Naive thymus-derived CD8-positive, alpha-beta T cell (primary cell): ENCODE measurements around the gene MGST3. TPM values are rescaled to one million over a fixed set of nuclear protein-coding genes. Genes with fewer than 3 reads are reported as not detected.
"Not testable (repeated sequence)": the region's sequence is repeated elsewhere in the genome, so short reads cannot be mapped to it uniquely, and the experiment has no call there.

Source experiments
- ATAC-seq, 2 donors: fragments of 150-1000 bp; cut with Tn5 transposase in 1 of 2; sonication (Bioruptor Pico), chemical (Tn5 transposase) in 1 of 2; 1 replicate in 1 of 2; 2 replicates in 1 of 2; pipeline ENCODE4 v1.10.0; 2021; ENCODE audit warnings: mild to moderate bottlenecking in 2 of 2, moderate library complexity in 2 of 2
- POLR2A ChIA-PET: fragments of 350-600 bp; sonication (Branson Sonifier 250); formaldehyde crosslinking; loops from one replicate; lab custom pipeline; 2021; ENCODE audit warnings: antibody characterized with exemption; lab: Charles Lee
- DNase-seq, 10 donors: peaks; one replicate each; pipeline versions ENCODE4 v3.0.0 to v3.0.0-alpha.2; 2020 to 2022
- H3K27ac Mint-ChIP-seq, 10 donors: one replicate each; pipeline ENCODE4 v1.8.0; 2020 to 2022; ENCODE audit warnings: mild to moderate bottlenecking in 10 of 10, mixed read lengths in 10 of 10, moderate library complexity in 4 of 10, inconsistent platforms in 1 of 10
- H3K27me3 Mint-ChIP-seq, 5 donors: one replicate each; pipeline ENCODE4 v1.8.0; 2021 to 2022; ENCODE audit warnings: mixed read lengths in 5 of 5
- H3K36me3 Mint-ChIP-seq, 3 donors: one replicate each; pipeline ENCODE4 v1.8.0; 2020 to 2022; ENCODE audit warnings: mixed read lengths in 3 of 3, mild to moderate bottlenecking in 2 of 3, inconsistent platforms in 1 of 3
- H3K4me1 Mint-ChIP-seq, 4 donors: one replicate each; pipeline ENCODE4 v1.8.0; 2021 to 2022; ENCODE audit warnings: mixed read lengths in 4 of 4
- H3K4me3 Mint-ChIP-seq, 10 donors: one replicate each; pipeline ENCODE4 v1.8.0; 2020 to 2022; ENCODE audit warnings: mild to moderate bottlenecking in 10 of 10, mixed read lengths in 10 of 10, moderate library complexity in 6 of 10, inconsistent platforms in 1 of 10
- H3K9me3 Mint-ChIP-seq, 9 donors: one replicate each; pipeline ENCODE4 v1.8.0; 2020 to 2022; ENCODE audit warnings: mixed read lengths in 9 of 9, mild to moderate bottlenecking in 3 of 9, inconsistent platforms in 1 of 9, moderate library complexity in 1 of 9
- polyA plus RNA-seq, 3 donors: library from polyadenylated mRNA; unstranded; fragments of 300-500 nt; fragmentation: Illumina TruSeq; gene quantifications; one replicate each; pipeline ENCODE4 v1.2.3, GENCODE V29; 2021
- total RNA-seq, 8 experiments: library from RNA in 2 of 8; stranded (reverse) in 2 of 8; gene quantifications; one replicate each; pipeline ENCODE4 v1.2.3 and lab custom pipeline; 2021 to 2026

The MGST3 gene
- total RNA-seq (10 to 100 TPM; 64.6 to 66.6 TPM), polyA plus RNA-seq (100 to 1,000 TPM in 2 of 3 donors, 10 to 100 TPM in 1; 95.3 to 160 (median 116) TPM), total RNA-seq (lab: John Stamatoyannopoulos, UW) (6.4 to 39.7 (median 16.7) reads per million in 6 experiments)

GRCh38 chr1:165630629-165631341, at the start of gene MGST3:
Gene MGST3 (plus strand): TSS chr1:165631234. CDS start chr1:165649848, 18,614 bp downstream.
- DNase-seq (peak; percentile 87 to 98 (median 92)), ATAC-seq (peak; percentile 90 to 92)
- Mint-ChIP-seq H3K27ac (peak within 1 kb of the TSS in 2 of 10 donors; percentile 82), H3K4me1 (peaks cover 0 to 24% (median 18%) of the 10 kb centered on the region in 4 donors), H3K27me3 (no peaks in the 10 kb centered on the region), H3K9me3 (no peaks in the 10 kb centered on the region), H3K4me3 (no peak within 1 kb of the TSS), H3K36me3 (peaks cover 0 to 5% (median 3%) of the 10 kb centered on the region in 3 donors)
- POLR2A ChIA-PET, result interaction anchor here (0.6 to 2.3 kb wide), 7 partner anchors 33 to 1208 kb away, joined by 3 to 15 read pairs (median 9); partner anchors contain the start of genes ALDH9A1, POGK and TMCO1

DNA sequence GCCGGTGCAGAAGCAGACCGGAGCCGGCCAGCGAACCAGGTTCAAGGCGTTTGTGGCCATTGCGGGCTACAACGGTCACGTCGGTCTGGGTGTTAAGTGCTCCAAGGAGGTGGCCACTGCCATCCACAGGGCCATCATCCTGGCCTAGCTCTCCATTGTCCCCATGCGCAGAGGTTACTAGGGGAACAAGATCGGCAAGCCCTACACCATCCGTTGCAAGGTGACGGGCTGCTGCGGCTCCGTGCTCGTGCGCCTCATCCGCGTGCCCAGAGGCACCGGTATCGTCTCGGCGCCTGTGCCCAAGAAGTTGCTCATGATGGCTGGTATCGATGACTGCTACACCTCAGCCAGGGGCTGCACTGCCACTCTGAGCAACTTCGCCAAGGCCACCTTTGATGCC, 49.1 kb upstream of the MGST3 start:
- Mint-ChIP-seq H3K4me1 (no peaks in the 10 kb centered on the region), H3K4me3 (no peak overlapping the region), H3K27me3 (peaks cover 14 to 34% (median 20%) of the 10 kb centered on the region in 5 donors), H3K9me3 (no peaks in the 10 kb centered on the region), H3K27ac (no peak overlapping the region), H3K36me3 (no peaks in the 10 kb centered on the region)
- POLR2A ChIA-PET, result no interaction called here
- ATAC-seq, result no peak
- no peak for DNase-seq

- POLR2A ChIA-PET, result interaction anchor here (0.6 kb wide), 1 partner anchor 206 kb away, joined by 3 read pairs; no protein-coding TSS in a partner anchor
- peaks cover 30 to 62% (median 41%) of the 10 kb centered on the region in 5 donors for H3K27me3 Mint-ChIP-seq
- ATAC-seq (no peak), DNase-seq (no peak)
- no peaks in the 10 kb centered on the region for H3K4me1 Mint-ChIP-seq
- H3K4me3 Mint-ChIP-seq, result no peak overlapping the region
- no peaks in the 10 kb centered on the region for H3K36me3 Mint-ChIP-seq
- H3K9me3 Mint-ChIP-seq, result no peaks in the 10 kb centered on the region
- peak overlapping the region in 2 of 10 donors; percentile 0 to 6 for H3K27ac Mint-ChIP-seq
Observed at GRCh38 chr1:165586398-165586797, 44.6 kb upstream of the MGST3 start.

- not testable (repeated sequence) for H3K9me3 Mint-ChIP-seq, H3K4me3 Mint-ChIP-seq, H3K4me1 Mint-ChIP-seq, H3K27ac Mint-ChIP-seq, DNase-seq, ATAC-seq, H3K36me3 Mint-ChIP-seq
- POLR2A ChIA-PET, result interaction anchor here (2.4 kb wide), 1 partner anchor 198 kb away, joined by 10 read pairs; no protein-coding TSS in a partner anchor
- peaks cover 27 to 75% (median 46%) of the 10 kb centered on the region in 5 donors for H3K27me3 Mint-ChIP-seq
Observed at GRCh38 chr1:165591391-165591790, 39.6 kb upstream of the MGST3 start.

- Mint-ChIP-seq H3K36me3 (no peaks in the 10 kb centered on the region), H3K27ac (peak overlapping the region in 1 of 10 donors; percentile 67), H3K27me3 (peaks cover 27 to 73% (median 46%) of the 10 kb centered on the region in 5 donors), H3K4me3 (no peak overlapping the region), H3K9me3 (no peaks in the 10 kb centered on the region), H3K4me1 (peaks cover 10 to 23% (median 15%) of the 10 kb centered on the region in 4 donors)
- POLR2A ChIA-PET, result interaction anchor here (2.4 kb wide), 1 partner anchor 200 kb away, joined by 10 read pairs; no protein-coding TSS in a partner anchor
- ATAC-seq (peak; percentile 50 to 56), DNase-seq (peak; percentile 54 to 85 (median 74))
Observed at GRCh38 chr1:165592945-165593823, 37.9 kb upstream of the MGST3 start.

- peaks cover 15 to 30% (median 22%) of the 10 kb centered on the region in 4 donors for H3K4me1 Mint-ChIP-seq
- no peak overlapping the region for H3K4me3 Mint-ChIP-seq
- ATAC-seq (no peak), DNase-seq (no peak)
- H3K9me3 Mint-ChIP-seq, result no peaks in the 10 kb centered on the region
- no peak overlapping the region for H3K27ac Mint-ChIP-seq
- peaks cover 21 to 59% (median 36%) of the 10 kb centered on the region in 5 donors for H3K27me3 Mint-ChIP-seq
- H3K36me3 Mint-ChIP-seq, result no peaks in the 10 kb centered on the region
- POLR2A ChIA-PET, result interaction anchor here (0.7 kb wide), 2 partner anchors 103 to 218 kb away, joined by 4 to 8 read pairs; partner anchors contain the start of gene ALDH9A1
Observed at GRCh38 chr1:165595246-165595938, 35.6 kb upstream of the MGST3 start.

DNA sequence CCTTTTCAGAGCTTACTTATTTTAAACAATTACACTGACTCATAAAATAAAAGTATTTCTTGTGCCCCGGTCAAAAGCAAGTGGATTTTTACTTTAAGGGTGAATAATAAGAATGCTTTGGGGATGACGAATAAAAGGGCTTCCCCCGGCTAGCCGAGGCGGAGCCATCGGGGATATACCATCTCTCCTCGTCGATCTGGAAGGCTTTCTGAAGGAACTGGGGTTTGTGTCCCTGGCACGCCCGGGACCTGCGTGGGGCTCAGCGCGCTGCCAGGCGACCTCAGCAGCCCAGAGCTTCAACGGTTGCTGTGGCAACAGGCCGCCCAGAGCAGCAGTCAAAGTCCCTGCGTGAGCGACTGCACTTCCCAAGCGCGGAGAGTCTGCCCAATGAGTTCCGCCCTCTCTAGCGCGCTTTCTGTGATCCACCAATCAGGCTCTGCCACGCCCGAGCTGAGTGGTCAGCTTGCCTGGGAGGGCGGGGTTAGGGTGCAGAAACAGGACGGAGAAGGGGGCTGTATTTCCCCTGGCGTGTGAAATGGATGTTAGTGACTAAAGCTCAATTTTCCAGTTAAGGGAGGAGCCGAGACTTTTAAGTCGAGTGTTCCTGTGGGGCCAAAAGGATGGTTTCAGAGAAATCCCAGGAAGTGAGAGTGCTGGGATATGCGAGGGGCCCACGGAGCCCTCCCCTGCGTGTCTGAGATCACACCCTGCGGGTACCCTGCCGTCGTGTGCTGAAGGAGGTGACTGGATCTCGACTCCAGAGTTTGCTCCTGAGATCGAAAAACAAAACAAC, 33.0 kb upstream of the MGST3 start:
- peak overlapping the region; percentile 79 to 94 (median 90) for H3K27ac Mint-ChIP-seq

GRCh38 chr1:165598676-165599059, 32.4 kb upstream of the MGST3 start:
- ATAC-seq, result no peak
- DNase-seq, result no peak
- H3K9me3 Mint-ChIP-seq, result no peaks in the 10 kb centered on the region
- peaks cover 12 to 27% (median 22%) of the 10 kb centered on the region in 4 donors for H3K4me1 Mint-ChIP-seq
- no peaks in the 10 kb centered on the region for H3K36me3 Mint-ChIP-seq
- H3K4me3 Mint-ChIP-seq, result peak overlapping the region; percentile 83 to 97 (median 91)
- peaks cover 9 to 38% (median 14%) of the 10 kb centered on the region in 5 donors for H3K27me3 Mint-ChIP-seq
- peak overlapping the region in 9 of 10 donors; percentile 80 to 94 (median 91) for H3K27ac Mint-ChIP-seq
- POLR2A ChIA-PET, result interaction anchor here (1.8 to 2.1 kb wide), 2 partner anchors 32 to 170 kb away, joined by 8 to 11 read pairs; partner anchors contain the start of genes MGST3 and TMCO1

More for the DNA sequence above, 33.0 kb upstream of the MGST3 start:
- peak; percentile 80 to 94 (median 86) for DNase-seq
- H3K36me3 Mint-ChIP-seq, result no peaks in the 10 kb centered on the region
- H3K9me3 Mint-ChIP-seq, result no peaks in the 10 kb centered on the region
- peak overlapping the region; percentile 83 to 97 (median 91) for H3K4me3 Mint-ChIP-seq
- ATAC-seq, result peak; percentile 95 to 96
- H3K27me3 Mint-ChIP-seq, result peaks cover 12 to 44% (median 20%) of the 10 kb centered on the region in 5 donors
- POLR2A ChIA-PET, result interaction anchor here (1.8 to 2.1 kb wide), 2 partner anchors 33 to 171 kb away, joined by 8 to 11 read pairs; partner anchors contain the start of genes MGST3 and TMCO1
- H3K4me1 Mint-ChIP-seq, result peaks cover 14 to 31% (median 22%) of the 10 kb centered on the region in 4 donors

DNA sequence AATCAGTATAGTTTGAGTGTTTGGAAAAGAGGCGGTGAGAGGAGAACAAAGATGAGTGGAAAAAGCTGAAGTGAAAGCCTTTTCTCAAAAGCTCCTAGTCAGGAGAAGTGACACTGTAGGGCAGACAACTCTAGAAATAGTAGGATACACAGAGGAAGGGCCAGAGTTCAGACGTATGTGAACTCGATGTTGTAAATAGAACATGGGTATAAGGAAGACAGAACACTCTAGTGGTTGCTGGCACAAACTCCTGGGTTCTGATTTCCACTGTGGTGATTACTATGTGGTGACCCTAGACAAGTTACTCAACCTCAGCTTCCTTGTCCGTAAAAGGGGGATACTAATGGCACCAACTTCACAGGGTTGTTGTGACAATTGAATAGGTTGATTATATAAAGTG, 30.2 kb upstream of the MGST3 start:
- peaks cover 12 to 27% (median 22%) of the 10 kb centered on the region in 4 donors for H3K4me1 Mint-ChIP-seq
- no peak for ATAC-seq
- H3K9me3 Mint-ChIP-seq, result no peaks in the 10 kb centered on the region
- peaks cover 0 to 21% (median 11%) of the 10 kb centered on the region in 5 donors for H3K27me3 Mint-ChIP-seq
- POLR2A ChIA-PET, result interaction anchor here (0.7 to 1.3 kb wide), 2 partner anchors 98 to 209 kb away, joined by 3 to 8 read pairs; partner anchors contain the start of gene ALDH9A1
- no peak overlapping the region for H3K4me3 Mint-ChIP-seq
- DNase-seq, result no peak
- no peak overlapping the region for H3K27ac Mint-ChIP-seq
- H3K36me3 Mint-ChIP-seq, result no peaks in the 10 kb centered on the region

GRCh38 chr1:165603810-165604209, 27.2 kb upstream of the MGST3 start:
- H3K27me3 Mint-ChIP-seq, result peaks cover 0 to 9% (median 5%) of the 10 kb centered on the region in 5 donors
- POLR2A ChIA-PET, result no interaction called here
- no peak for DNase-seq
- H3K9me3 Mint-ChIP-seq, result no peaks in the 10 kb centered on the region
- H3K27ac Mint-ChIP-seq, result no peak overlapping the region
- no peak for ATAC-seq
- no peaks in the 10 kb centered on the region for H3K36me3 Mint-ChIP-seq
- H3K4me1 Mint-ChIP-seq, result peaks cover 0 to 8% (median 6%) of the 10 kb centered on the region in 4 donors
- no peak overlapping the region for H3K4me3 Mint-ChIP-seq

DNA sequence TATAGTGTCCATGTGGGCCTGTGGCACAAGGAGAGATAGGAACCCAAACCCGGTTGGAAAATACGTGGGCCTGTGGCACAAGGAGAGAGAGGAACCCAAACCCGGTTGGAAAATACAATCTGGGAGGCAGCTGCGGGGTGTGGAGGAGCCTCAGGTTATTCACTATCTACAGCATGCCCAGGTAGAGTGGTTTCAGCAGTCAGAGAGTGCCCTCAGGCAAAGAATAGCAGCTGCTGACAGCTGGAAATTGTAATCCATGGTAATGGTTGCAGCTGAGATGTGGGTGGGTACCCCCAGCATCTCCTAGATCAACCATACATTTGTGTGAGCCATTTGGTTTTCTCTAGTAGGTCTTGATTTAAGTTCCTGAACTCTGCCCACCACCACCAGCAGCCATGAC, 25.8 kb upstream of the MGST3 start:
- ATAC-seq, result no peak
- peaks cover 0 to 7% (median 5%) of the 10 kb centered on the region in 4 donors for H3K4me1 Mint-ChIP-seq
- POLR2A ChIA-PET, result no interaction called here

More for the DNA sequence above, 25.8 kb upstream of the MGST3 start:
- Mint-ChIP-seq H3K27ac (no peak overlapping the region), H3K27me3 (peaks cover 0 to 17% (median 2%) of the 10 kb centered on the region in 5 donors), H3K4me3 (no peak overlapping the region), H3K9me3 (no peaks in the 10 kb centered on the region), H3K36me3 (no peaks in the 10 kb centered on the region)
- DNase-seq, result no peak
